Colonic mucosa (tissue), 4 donors: ENCODE results near the gene PLEKHG5. TPM values are rescaled to one million over a fixed set of nuclear protein-coding genes. Genes with fewer than 3 reads are reported as not detected.
A peak's percentile ranks its signal among the peaks of the same experiment; 100 is the strongest.
"Not testable (repeated sequence)": the region's sequence is repeated elsewhere in the genome, so short reads cannot be mapped to it uniquely, and the experiment has no call there.

ENCODE experiments used
- DNase-seq: peaks from one replicate; pipeline ENCODE4 v3.0.0-alpha.2; 2020
- H3K27ac ChIP-seq: fragments of 200-600 bp; one replicate; pipeline ENCODE4 v1.8.0; 2021
- H3K27me3 ChIP-seq: fragments of 200-600 bp; one replicate; pipeline ENCODE4 v1.8.0; 2021
- H3K36me3 ChIP-seq: fragments of 200-600 bp; one replicate; pipeline ENCODE4 v1.8.0; 2021
- H3K4me1 ChIP-seq: fragments of 200-600 bp; one replicate; pipeline ENCODE4 v1.8.0; 2021; ENCODE audit warnings: mild to moderate bottlenecking
- H3K4me3 ChIP-seq: fragments of 200-600 bp; one replicate; pipeline ENCODE4 v1.8.0; 2021
- H3K9ac ChIP-seq, 2 donors: one replicate each; pipeline ENCODE4 v1.7.0; 2013; ENCODE audit warnings: control low read depth in 2 of 2, low read depth in 2 of 2, low read length in 2 of 2
- H3K9me3 ChIP-seq: fragments of 200-600 bp; one replicate; pipeline ENCODE4 v1.8.0; 2021
- intact Hi-C: fragments of 100-400 bp; cut with DNase I; formaldehyde crosslinking; loops from one replicate; pipeline ENCODE4 v1.14.1; 2022
- total RNA-seq, 2 donors: library from RNA; stranded (reverse); fragmentation: NEBNext Ultra II Directional in 1 of 2; extraction: Animal tissue kit (Norgen Biotek cat#: 25700) in 1 of 2; gene quantifications; one replicate each; pipeline ENCODE4 v1.2.1, GENCODE V29; 2021
- TF ChIP-seq, protein P1 (sequence below): fragments of 200-600 bp; IDR thresholded peaks from one replicate; pipeline ENCODE4 v1.8.0; 2022; ENCODE audit warnings: antibody characterized with exemption, mild to moderate bottlenecking
- donor health status: healthy.
- donor health status: DM: no; HTN: no; CAD: no.
- donor health status: DM: no; HTN: no; CAD: no.

PLEKHG5 gene
- total RNA-seq, 2 donors from 2014 or later, result 13.9 to 19.6 TPM

DNA sequence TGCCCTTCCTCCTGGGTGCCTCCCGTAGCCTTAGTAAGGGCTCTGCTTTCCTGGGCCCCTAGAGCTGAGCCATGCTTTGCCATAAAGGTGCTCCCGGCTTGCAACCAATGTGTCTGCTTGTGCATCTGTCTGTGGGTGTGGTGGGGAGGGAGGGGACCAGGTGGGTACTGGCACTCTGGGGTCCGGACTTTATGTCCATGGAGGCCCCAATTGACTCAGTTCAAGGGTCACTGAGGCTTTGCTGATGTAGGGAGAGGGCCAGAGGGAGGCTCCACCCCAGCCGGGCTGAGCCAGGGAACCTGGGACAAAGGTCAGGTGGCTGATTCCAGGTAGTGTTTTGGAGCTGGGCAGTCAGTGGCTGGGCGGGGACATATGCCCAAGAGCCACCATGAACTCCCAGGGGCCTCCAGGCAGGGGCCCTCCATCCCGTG, 40.5 kb downstream of the PLEKHG5 start:
- no peak overlapping the region for H3K9ac ChIP-seq
- peak; percentile 93 for DNase-seq
- intact Hi-C loops, result no loop called here
- peak overlapping the region; percentile 70 for H3K27ac ChIP-seq
- peaks cover 25% of the 10 kb centered on the region for H3K27me3 ChIP-seq
- H3K4me1 ChIP-seq, result peaks cover 9% of the 10 kb centered on the region
- H3K9me3 ChIP-seq, result no peaks in the 10 kb centered on the region
- TF ChIP-seq, protein P1, sequence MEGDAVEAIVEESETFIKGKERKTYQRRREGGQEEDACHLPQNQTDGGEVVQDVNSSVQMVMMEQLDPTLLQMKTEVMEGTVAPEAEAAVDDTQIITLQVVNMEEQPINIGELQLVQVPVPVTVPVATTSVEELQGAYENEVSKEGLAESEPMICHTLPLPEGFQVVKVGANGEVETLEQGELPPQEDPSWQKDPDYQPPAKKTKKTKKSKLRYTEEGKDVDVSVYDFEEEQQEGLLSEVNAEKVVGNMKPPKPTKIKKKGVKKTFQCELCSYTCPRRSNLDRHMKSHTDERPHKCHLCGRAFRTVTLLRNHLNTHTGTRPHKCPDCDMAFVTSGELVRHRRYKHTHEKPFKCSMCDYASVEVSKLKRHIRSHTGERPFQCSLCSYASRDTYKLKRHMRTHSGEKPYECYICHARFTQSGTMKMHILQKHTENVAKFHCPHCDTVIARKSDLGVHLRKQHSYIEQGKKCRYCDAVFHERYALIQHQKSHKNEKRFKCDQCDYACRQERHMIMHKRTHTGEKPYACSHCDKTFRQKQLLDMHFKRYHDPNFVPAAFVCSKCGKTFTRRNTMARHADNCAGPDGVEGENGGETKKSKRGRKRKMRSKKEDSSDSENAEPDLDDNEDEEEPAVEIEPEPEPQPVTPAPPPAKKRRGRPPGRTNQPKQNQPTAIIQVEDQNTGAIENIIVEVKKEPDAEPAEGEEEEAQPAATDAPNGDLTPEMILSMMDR, result no peak
- no peaks in the 10 kb centered on the region for H3K36me3 ChIP-seq
- H3K4me3 ChIP-seq, result peak overlapping the region; percentile 13

DNA sequence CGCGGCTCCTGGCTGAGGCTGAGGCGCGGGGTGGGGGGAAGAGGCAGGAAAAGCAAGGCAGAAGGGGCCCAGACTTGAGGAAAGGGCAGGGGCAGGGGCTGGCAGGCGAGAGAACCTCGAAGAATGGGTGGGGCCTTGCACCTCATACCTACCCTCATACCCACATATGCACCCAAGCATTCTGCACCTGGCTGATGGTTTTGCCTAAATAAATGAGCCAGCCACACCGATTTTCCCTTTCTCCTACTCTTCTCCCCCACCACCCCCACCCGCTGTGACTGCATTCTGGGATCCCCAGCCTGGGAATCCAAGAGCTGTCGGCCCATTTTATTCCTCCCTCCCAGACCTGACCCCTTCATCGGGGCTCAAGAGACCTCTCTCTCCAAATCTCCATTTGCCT, 41.0 kb downstream of the PLEKHG5 start:
- DNase-seq, H3K4me1 ChIP-seq, H3K4me3 ChIP-seq, intact Hi-C loops, H3K9ac ChIP-seq, H3K9me3 ChIP-seq, H3K36me3 ChIP-seq: not testable (repeated sequence)
- Histone ChIP-seq H3K27me3 (peaks cover 25% of the 10 kb centered on the region), H3K27ac (peak overlapping the region; percentile 70)

DNA sequence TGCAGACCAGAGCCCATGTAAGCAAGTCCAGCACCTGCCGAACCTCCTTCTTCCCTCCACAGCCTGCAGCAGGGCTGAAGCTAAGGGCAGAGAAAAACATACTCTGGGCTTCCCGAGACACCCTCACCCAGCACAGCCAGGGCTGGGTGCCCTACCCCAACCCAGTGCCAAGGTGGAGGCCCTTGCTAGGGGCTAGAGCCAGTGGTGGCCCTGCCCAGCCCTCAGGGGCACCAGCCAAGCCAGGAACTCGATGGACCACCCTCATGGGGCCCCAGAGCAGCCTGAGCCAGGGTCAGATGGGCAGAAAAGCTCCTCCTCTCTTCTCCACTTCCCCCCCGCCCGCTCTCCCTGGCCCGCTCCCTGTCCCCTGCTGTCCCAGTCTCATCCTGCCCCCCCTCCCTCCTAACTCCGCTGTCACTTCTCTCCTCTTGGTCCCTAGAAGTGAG, 41.4 kb downstream of the PLEKHG5 start:
- H3K4me1 ChIP-seq, result peaks cover 9% of the 10 kb centered on the region
- H3K36me3 ChIP-seq, result no peaks in the 10 kb centered on the region
- H3K27ac ChIP-seq, result peak overlapping the region; percentile 70
- no peaks in the 10 kb centered on the region for H3K9me3 ChIP-seq
- TF ChIP-seq, protein P1, result no peak
- no peak for DNase-seq
- peaks cover 25% of the 10 kb centered on the region for H3K27me3 ChIP-seq
- H3K4me3 ChIP-seq, result no peak overlapping the region
- H3K9ac ChIP-seq, result peak overlapping the region in 1 of 2 donors; percentile 55
- intact Hi-C loops, result no loop called here

DNA sequence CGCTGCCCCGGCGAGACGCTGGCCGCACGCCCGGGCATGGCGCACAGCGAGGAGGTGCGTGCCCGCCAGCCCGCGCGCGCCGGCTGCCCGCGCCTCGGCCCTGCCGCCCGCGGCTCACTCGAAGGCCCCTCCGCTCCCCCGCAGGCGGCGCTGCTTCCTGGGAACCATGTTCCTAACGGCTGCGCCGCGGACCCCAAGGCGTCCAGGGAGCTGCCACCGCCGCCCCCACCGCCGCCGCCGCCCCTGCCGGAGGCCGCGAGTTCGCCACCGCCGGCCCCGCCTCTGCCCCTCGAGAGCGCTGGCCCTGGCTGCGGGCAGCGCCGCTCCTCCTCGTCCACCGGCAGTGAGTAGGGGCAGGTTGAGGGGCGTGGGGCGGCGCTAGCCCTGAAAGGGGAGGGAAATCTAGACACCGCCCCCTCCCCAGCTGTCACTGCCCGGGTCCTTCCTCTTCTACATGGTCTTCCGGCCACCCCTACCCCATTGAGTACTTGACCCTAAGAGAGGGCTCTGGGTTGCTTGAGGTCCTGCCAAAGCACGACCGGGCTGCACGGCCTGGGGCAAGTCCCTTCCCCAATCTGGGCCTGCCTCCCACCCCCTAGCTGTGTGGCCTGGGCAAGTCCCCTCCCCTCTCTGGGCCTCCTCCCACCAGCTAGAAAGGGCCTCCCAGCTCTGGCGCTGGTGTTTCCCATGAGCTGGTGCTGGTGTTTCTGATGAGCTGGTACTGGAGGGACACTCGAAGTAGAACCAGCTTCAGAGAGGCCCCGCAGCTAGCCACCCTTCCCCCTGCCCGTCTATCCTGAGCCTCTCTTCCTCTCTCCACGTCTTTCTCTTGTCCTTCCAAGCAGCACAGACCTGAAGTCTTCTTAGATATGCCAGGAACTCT, 42.5 kb downstream of the PLEKHG5 start:
- Histone ChIP-seq H3K4me1 (peaks cover 9% of the 10 kb centered on the region), H3K9me3 (no peaks in the 10 kb centered on the region)
- TF ChIP-seq, protein P1, result no peak

DNA sequence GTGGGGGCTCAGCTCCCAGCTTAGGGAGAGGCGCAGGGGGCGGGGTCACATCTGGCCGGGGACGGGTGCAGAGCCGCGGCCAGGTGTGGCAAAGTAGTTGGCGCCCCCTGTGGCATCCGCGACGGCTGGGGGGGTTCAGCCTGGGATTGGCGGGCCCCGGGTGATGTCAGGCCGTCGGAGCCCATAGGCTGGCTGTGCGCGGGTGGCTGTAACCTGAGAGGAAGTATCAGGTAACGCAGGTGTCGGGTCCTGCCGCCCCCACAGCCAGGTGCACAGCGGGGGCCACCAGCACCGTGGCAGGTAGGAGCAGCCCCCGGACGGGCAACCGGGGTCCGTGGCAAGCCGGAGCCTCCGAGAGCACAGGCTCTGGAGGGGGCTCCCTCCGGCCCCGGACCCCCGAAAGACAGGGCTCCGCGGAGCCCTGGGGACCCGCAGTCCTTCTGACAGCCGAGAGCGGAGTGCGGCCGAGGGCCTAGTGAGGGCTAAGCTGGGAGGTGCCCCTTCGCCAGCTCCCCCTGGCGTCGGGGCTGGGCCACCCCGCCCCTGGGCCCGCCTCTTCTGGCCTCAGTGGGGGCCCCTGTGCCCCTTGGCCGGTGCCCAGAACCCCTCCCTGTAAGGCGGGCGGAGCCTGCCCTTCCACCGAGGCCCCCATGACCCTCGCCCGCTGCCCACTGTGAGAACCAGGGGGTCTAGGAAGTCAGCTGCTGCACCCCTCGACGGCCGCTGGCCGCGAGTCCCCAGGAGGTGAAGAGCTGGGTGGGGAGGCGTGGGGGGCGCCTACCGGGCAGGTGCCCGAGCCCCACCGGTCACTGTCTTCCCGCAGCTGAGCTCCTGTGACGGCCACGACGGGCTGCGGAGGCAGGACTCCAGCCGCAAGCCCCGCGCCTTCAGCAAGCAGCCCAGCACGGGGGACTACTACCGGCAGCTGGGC, 43.4 kb downstream of the PLEKHG5 start:
- peak; percentile 71 for DNase-seq
- H3K27me3 ChIP-seq, result peaks cover 20% of the 10 kb centered on the region
- H3K4me1 ChIP-seq, result peaks cover 9% of the 10 kb centered on the region
- no peaks in the 10 kb centered on the region for H3K9me3 ChIP-seq
- intact Hi-C loops, result no loop called here
- H3K4me3 ChIP-seq, result peak overlapping the region; percentile 35
- TF ChIP-seq, protein P1, result no peak
- peak overlapping the region; percentile 32 for H3K27ac ChIP-seq
- H3K36me3 ChIP-seq, result no peaks in the 10 kb centered on the region
- H3K9ac ChIP-seq, result peak overlapping the region; percentile 34 to 69

More for the DNA sequence above, 42.5 kb downstream of the PLEKHG5 start:
- no peak for DNase-seq
- intact Hi-C loops, result no loop called here
- Histone ChIP-seq H3K36me3 (no peaks in the 10 kb centered on the region), H3K27ac (peak overlapping the region; percentile 32), H3K9ac (peak overlapping the region; percentile 55 to 69), H3K27me3 (peaks cover 20% of the 10 kb centered on the region), H3K4me3 (peak overlapping the region; percentile 35)
